Keratinocyte (primary cell): ENCODE data around the gene BDKRB2. TPM values are rescaled to one million over a fixed set of nuclear protein-coding genes. Genes with fewer than 3 reads are reported as not detected.

ENCODE experiments used
- DNase-seq: peaks from one replicate; pipeline ENCODE4 v3.0.0-alpha.2; 2011; ENCODE audit warnings: low read depth, missing footprints, low spot score
- FAIRE-seq: peaks from 2 replicates; lab custom pipeline; 2011; peaks lifted over from hg19 to GRCh38; lab: Jason Lieb, UNC
- H2AFZ ChIP-seq: 2 replicates; pipeline ENCODE4 v1.6.0; 2012; ENCODE audit warnings: low read length, control low read depth, inconsistent platforms; ENCODE audit not compliant: control insufficient read depth
- H3K27ac ChIP-seq: 2 replicates; pipeline ENCODE4 v1.5.1; 2011; ENCODE audit warnings: low read length; ENCODE audit not compliant: control insufficient read depth, insufficient read depth
- H3K27me3 ChIP-seq: 3 replicates; pipeline ENCODE4 v1.6.0; 2011; ENCODE audit warnings: low read length; ENCODE audit not compliant: control insufficient read depth, insufficient read depth; ENCODE audit errors: extremely low read depth
- H3K36me3 ChIP-seq, 2 experiments: 2 replicates in 1 of 2; 3 replicates in 1 of 2; pipeline ENCODE4 v1.5.1; 2011; ENCODE audit warnings: low read length in 2 of 2, mild to moderate bottlenecking in 1 of 2; ENCODE audit not compliant: control insufficient read depth in 2 of 2, insufficient read depth in 2 of 2; ENCODE audit errors: extremely low read depth in 1 of 2
- H3K4me1 ChIP-seq: 3 replicates; pipeline ENCODE4 v1.5.1; 2011; ENCODE audit warnings: low read length; ENCODE audit not compliant: control insufficient read depth, insufficient read depth; ENCODE audit errors: extremely low read depth
- H3K4me2 ChIP-seq: 3 replicates; pipeline ENCODE4 v1.6.0; 2011; ENCODE audit warnings: low read depth, low read length; ENCODE audit not compliant: control insufficient read depth, insufficient read depth; ENCODE audit errors: extremely low read depth
- H3K4me3 ChIP-seq, 3 experiments: fragments of 200-600 bp in 1 of 3; sonication (generic) in 1 of 3; 2 replicates in 2 of 3; 3 replicates in 1 of 3; pipeline ENCODE4 v1.5.1; 2011 to 2016; ENCODE audit warnings: low read length in 3 of 3, mild to moderate bottlenecking in 3 of 3, control low read depth in 2 of 3, inconsistent platforms in 1 of 3, low read depth in 1 of 3, mixed read lengths in 1 of 3, mixed run types in 1 of 3, moderate library complexity in 1 of 3; ENCODE audit not compliant: control insufficient read depth in 2 of 3, insufficient read depth in 2 of 3; ENCODE audit errors: extremely low read depth in 1 of 3
- H3K79me2 ChIP-seq: 2 replicates; pipeline ENCODE4 v1.6.0; 2012; ENCODE audit warnings: low read length; ENCODE audit not compliant: control insufficient read depth, insufficient read depth
- H3K9ac ChIP-seq: 3 replicates; pipeline ENCODE4 v1.6.0; 2011; ENCODE audit warnings: low read length; ENCODE audit not compliant: control insufficient read depth, insufficient read depth; ENCODE audit errors: extremely low read depth
- H3K9me1 ChIP-seq: 3 replicates; pipeline ENCODE4 v1.6.0; 2011; ENCODE audit warnings: low read length; ENCODE audit not compliant: control insufficient read depth, insufficient read depth; ENCODE audit errors: extremely low read depth
- H3K9me3 ChIP-seq: 2 replicates; pipeline ENCODE4 v1.5.1; 2012; ENCODE audit warnings: low read depth, low read length; ENCODE audit not compliant: control insufficient read depth
- H4K20me1 ChIP-seq: 3 replicates; pipeline ENCODE4 v1.6.0; 2011; ENCODE audit warnings: low read length; ENCODE audit not compliant: control insufficient read depth, insufficient read depth; ENCODE audit errors: extremely low read depth
- CTCF ChIP-seq, 3 experiments: IDR thresholded peaks in 1 of 3; conservative IDR thresholded peaks in 1 of 3; optimal IDR thresholded peaks in 1 of 3; 2 replicates in 2 of 3; 3 replicates in 1 of 3; pipeline versions ENCODE3 to v1.5.1; 2011; ENCODE audit warnings: low read length in 3 of 3, mild to moderate bottlenecking in 3 of 3, moderate library complexity in 2 of 3, control low read depth in 1 of 3, inconsistent platforms in 1 of 3; ENCODE audit not compliant: insufficient read depth in 2 of 3; ENCODE audit errors: extremely low read depth in 1 of 3
- EZH2 ChIP-seq: IDR thresholded peaks from one replicate; pipeline ENCODE4 v1.6.1; 2012; ENCODE audit warnings: inconsistent platforms, mild to moderate bottlenecking, low read length, moderate library complexity
- dilution Hi-C: fragments of 300-500 bp; cut with MboI; formaldehyde crosslinking; loops from one replicate; pipeline ENCODE4 v1.7.0; 2020; ENCODE audit warnings: low sequenced_read_pairs; ENCODE audit not compliant: extremely low pct_ligation_motif_present
- polyA plus RNA-seq, 5 experiments: library from polyadenylated mRNA; depleted of rRNA in 3 of 5; stranded (reverse) in 3 of 5; stranded (forward) in 1 of 5; unstranded in 1 of 5; fragments of >200 nt; gene quantifications; 1 replicate in 1 of 5; 2 replicates in 3 of 5; 3 replicates in 1 of 5; pipeline versions ENCODE4 v1.2.1 to v1.2.3, GENCODE V29; 2011 to 2012; ENCODE audit warnings: missing spikeins in 2 of 5, low read depth in 1 of 5, low replicate concordance in 1 of 5

The BDKRB2 gene
- polyA plus RNA-seq, 1 donor (not counting 4 experiments of a cell fraction or from before 2014, with no cell fraction given): 13.2 TPM

DNA sequence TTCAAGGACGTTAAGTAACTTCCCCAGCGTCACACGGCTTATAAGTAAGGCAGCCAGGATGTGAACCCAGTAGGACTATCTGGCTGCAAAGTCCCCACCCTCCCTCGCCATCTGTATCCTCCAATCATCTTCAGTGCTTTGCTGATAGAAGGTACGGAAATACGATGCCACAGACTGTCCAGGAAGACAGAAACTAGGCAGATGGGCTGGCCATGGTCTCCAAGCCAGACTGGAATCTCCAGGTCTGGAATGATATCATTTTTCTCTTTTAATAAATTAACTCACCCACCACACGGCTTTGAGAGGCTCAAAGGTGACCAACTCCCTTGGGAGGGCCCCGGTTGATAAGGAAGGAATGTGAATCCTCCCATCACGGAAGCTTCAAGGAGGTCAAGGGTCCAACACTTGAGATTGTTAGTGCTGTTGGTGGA is 35.1 kb downstream of the BDKRB2 start:
- DNase-seq: no peak
- Histone ChIP-seq H3K27ac (no peak overlapping the region), H2AFZ (no peak overlapping the region), H3K9me3 (no peaks in the 10 kb centered on the region), H3K36me3 (peaks cover 26 to 54% of the 10 kb centered on the region in 2 experiments), H3K9ac (no peak overlapping the region), H3K79me2 (no peaks in the 10 kb centered on the region), H3K4me3 (no peak overlapping the region), H3K27me3 (no peaks in the 10 kb centered on the region), H4K20me1 (peaks cover 5% of the 10 kb centered on the region), H3K4me1 (no peaks in the 10 kb centered on the region), H3K4me2 (no peak overlapping the region), H3K9me1 (no peaks in the 10 kb centered on the region)
- dilution Hi-C loops: no loop called here
- no peak for FAIRE-seq
- no peak for TF ChIP-seq CTCF (optimal IDR thresholded peaks at IDR 0.05 in 1 of 3, IDR thresholded peaks at IDR 0.05 in 1 of 3, conservative IDR thresholded peaks at IDR 0.05 in 1 of 3; ENCODE audit: extremely low read depth in 1 of 3, insufficient read depth in 2 of 3, low read length in 3 of 3)
- TF ChIP-seq EZH2: no peak

GRCh38 chr14:96240641-96241040 is 36.0 kb downstream of the BDKRB2 start:
- Histone ChIP-seq H3K4me2 (no peak overlapping the region), H3K27me3 (no peaks in the 10 kb centered on the region), H3K27ac (no peak overlapping the region), H3K79me2 (no peaks in the 10 kb centered on the region), H3K4me3 (no peak overlapping the region), H2AFZ (no peak overlapping the region), H3K9me3 (no peaks in the 10 kb centered on the region), H3K9ac (no peak overlapping the region), H3K9me1 (no peaks in the 10 kb centered on the region), H4K20me1 (peaks cover 5% of the 10 kb centered on the region), H3K4me1 (no peaks in the 10 kb centered on the region), H3K36me3 (peaks cover 26 to 54% of the 10 kb centered on the region in 2 experiments)
- TF ChIP-seq CTCF (optimal IDR thresholded peaks at IDR 0.05 in 1 of 3, IDR thresholded peaks at IDR 0.05 in 1 of 3, conservative IDR thresholded peaks at IDR 0.05 in 1 of 3; ENCODE audit: extremely low read depth in 1 of 3, insufficient read depth in 2 of 3, low read length in 3 of 3): no peak
- no peak for TF ChIP-seq EZH2
- FAIRE-seq (no peak), DNase-seq (no peak)
- dilution Hi-C loops: no loop called here
